Panc1 (cell line): ENCODE data around the gene TSPAN31. TPM values are rescaled to one million over a fixed set of nuclear protein-coding genes. Genes with fewer than 3 reads are reported as not detected.

Source experiments
- ATAC-seq: fragments of 200-7000 bp; cut with Tn5 transposase; 2 replicates; pipeline ENCODE4 v1.9.1; 2020; ENCODE audit warnings: mild to moderate bottlenecking, moderate library complexity
- BruUV-seq: library from RNA; stranded (reverse); fragments of 400-500 nt; replicated peaks from 2 replicates; lab custom pipeline; 2021; lab: Mats Ljungman, UMichigan
- CTCF ChIA-PET: fragments of 300-600 bp; sonication (Branson Sonifier 250); formaldehyde crosslinking; loops from one replicate; lab custom pipeline; 2022; ENCODE audit warnings: antibody characterized with exemption; lab: Charles Lee
- POLR2A ChIA-PET: fragments of 300-600 bp; sonication (Branson Sonifier 250); formaldehyde crosslinking; loops from one replicate; lab custom pipeline; 2022; ENCODE audit warnings: antibody characterized with exemption; lab: Charles Lee
- DNase-seq: peaks from one replicate; pipeline ENCODE4 v3.0.0-alpha.2; 2010; ENCODE audit warnings: low read depth, low spot score
- H3K27ac ChIP-seq: 2 replicates; pipeline ENCODE4 v1.5.1; 2011; ENCODE audit warnings: mild to moderate bottlenecking, low read length, inconsistent platforms
- H3K27me3 ChIP-seq: fragments of 200-500 bp; sonication (Bioruptor generic); 2 replicates; pipeline ENCODE4 v1.6.0; 2014; ENCODE audit warnings: low read length, inconsistent platforms; ENCODE audit not compliant: control insufficient read depth, insufficient read depth
- H3K36me3 ChIP-seq: fragments of 200-500 bp; sonication (Bioruptor generic); 2 replicates; pipeline ENCODE4 v1.5.1; 2014; ENCODE audit warnings: inconsistent platforms, mild to moderate bottlenecking, low read length, moderate library complexity; ENCODE audit not compliant: control insufficient read depth, insufficient read depth
- H3K4me1 ChIP-seq: 2 replicates; pipeline ENCODE4 v1.5.1; 2011; ENCODE audit warnings: inconsistent platforms, mild to moderate bottlenecking, low read length, moderate library complexity; ENCODE audit not compliant: control insufficient read depth, insufficient read depth
- H3K4me3 ChIP-seq, 2 experiments: 2 replicates each; pipeline ENCODE4 v1.5.1; 2011 to 2012; ENCODE audit warnings: low read depth in 2 of 2, low read length in 2 of 2, mild to moderate bottlenecking in 2 of 2, inconsistent platforms in 1 of 2, moderate library complexity in 1 of 2
- H3K9me3 ChIP-seq: fragments of 200-500 bp; sonication (Bioruptor generic); 2 replicates; pipeline ENCODE4 v1.5.1; 2014; ENCODE audit warnings: low read depth, mild to moderate bottlenecking, inconsistent platforms, low read length, moderate library complexity; ENCODE audit not compliant: control insufficient read depth, insufficient read depth
- POLR2AphosphoS5 ChIP-seq: IDR thresholded peaks from 2 replicates; pipeline ENCODE4 v1.6.1; 2012; ENCODE audit warnings: mild to moderate bottlenecking, low read depth, low read length, moderate library complexity
- SIN3A ChIP-seq: IDR thresholded peaks from 2 replicates; pipeline ENCODE4 v1.6.1; 2012; ENCODE audit warnings: low read depth, mild to moderate bottlenecking, low read length, moderate library complexity, borderline replicate concordance; ENCODE audit not compliant: insufficient read depth
- TCF7L2 ChIP-seq: IDR thresholded peaks from 2 replicates; pipeline ENCODE4 v1.6.1; 2011; ENCODE audit warnings: mild to moderate bottlenecking, low read depth, low read length, inconsistent platforms
- in situ Hi-C: cut with HindIII; loops from 2 replicates; pipeline ENCODE4 v1.10.0; 2016; ENCODE audit warnings: low sequenced_read_pairs, low pct_unique_long_range_greater_than_20kb
- intact Hi-C: fragments of 100-400 bp; cut with micrococcal nuclease; formaldehyde crosslinking; loops from one replicate; pipeline ENCODE4 v1.10.0; 2022; ENCODE audit not compliant: unreplicated experiment
- total RNA-seq: library from RNA; stranded (reverse); gene quantifications from one replicate; pipeline ENCODE4 v1.2.1, GENCODE V29; 2021; ENCODE audit not compliant: unreplicated experiment
- TF ChIP-seq, protein P1 (sequence below): fragments of 450-650 bp; IDR thresholded peaks from 2 replicates; pipeline ENCODE4 v1.5.1; 2017; ENCODE audit warnings: mild to moderate bottlenecking
- TF ChIP-seq, protein P2 (sequence below), 2 experiments: IDR thresholded peaks; 2 replicates each; pipeline ENCODE4 v1.6.1; 2011 to 2012; ENCODE audit warnings: low read depth in 2 of 2, control low read depth in 1 of 2, low read length in 1 of 2, mild to moderate bottlenecking in 1 of 2, moderate library complexity in 1 of 2; ENCODE audit not compliant: insufficient read depth in 1 of 2

The TSPAN31 gene
- total RNA-seq, 1 experiment from 2014 or later = 17.5 TPM

DNA sequence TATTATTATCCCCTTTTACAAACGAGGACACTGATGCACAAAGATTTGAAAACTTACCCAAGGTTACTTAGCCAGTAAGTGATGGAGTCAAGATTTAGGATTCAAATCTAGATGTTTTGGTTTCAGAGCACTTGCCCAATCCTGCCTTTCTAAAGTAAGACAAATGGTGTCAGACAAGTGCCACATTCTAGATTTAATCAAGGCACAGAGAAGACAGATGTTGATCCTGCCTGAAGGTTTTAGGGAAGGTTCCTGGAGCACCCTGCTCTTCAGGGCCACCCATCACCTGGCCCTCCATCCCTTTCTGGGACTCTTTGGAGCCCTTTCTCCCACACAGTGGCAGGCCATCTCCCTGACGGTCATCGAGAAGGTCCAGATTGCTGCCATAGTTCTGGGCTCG lies 12.9 kb downstream of the TSPAN31 start:
- ChIA-PET CTCF (no interaction called here), POLR2A (no interaction called here)
- TF ChIP-seq, protein P1, sequence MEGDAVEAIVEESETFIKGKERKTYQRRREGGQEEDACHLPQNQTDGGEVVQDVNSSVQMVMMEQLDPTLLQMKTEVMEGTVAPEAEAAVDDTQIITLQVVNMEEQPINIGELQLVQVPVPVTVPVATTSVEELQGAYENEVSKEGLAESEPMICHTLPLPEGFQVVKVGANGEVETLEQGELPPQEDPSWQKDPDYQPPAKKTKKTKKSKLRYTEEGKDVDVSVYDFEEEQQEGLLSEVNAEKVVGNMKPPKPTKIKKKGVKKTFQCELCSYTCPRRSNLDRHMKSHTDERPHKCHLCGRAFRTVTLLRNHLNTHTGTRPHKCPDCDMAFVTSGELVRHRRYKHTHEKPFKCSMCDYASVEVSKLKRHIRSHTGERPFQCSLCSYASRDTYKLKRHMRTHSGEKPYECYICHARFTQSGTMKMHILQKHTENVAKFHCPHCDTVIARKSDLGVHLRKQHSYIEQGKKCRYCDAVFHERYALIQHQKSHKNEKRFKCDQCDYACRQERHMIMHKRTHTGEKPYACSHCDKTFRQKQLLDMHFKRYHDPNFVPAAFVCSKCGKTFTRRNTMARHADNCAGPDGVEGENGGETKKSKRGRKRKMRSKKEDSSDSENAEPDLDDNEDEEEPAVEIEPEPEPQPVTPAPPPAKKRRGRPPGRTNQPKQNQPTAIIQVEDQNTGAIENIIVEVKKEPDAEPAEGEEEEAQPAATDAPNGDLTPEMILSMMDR = no peak
- no peak for TF ChIP-seq TCF7L2
- TF ChIP-seq, protein P2, sequence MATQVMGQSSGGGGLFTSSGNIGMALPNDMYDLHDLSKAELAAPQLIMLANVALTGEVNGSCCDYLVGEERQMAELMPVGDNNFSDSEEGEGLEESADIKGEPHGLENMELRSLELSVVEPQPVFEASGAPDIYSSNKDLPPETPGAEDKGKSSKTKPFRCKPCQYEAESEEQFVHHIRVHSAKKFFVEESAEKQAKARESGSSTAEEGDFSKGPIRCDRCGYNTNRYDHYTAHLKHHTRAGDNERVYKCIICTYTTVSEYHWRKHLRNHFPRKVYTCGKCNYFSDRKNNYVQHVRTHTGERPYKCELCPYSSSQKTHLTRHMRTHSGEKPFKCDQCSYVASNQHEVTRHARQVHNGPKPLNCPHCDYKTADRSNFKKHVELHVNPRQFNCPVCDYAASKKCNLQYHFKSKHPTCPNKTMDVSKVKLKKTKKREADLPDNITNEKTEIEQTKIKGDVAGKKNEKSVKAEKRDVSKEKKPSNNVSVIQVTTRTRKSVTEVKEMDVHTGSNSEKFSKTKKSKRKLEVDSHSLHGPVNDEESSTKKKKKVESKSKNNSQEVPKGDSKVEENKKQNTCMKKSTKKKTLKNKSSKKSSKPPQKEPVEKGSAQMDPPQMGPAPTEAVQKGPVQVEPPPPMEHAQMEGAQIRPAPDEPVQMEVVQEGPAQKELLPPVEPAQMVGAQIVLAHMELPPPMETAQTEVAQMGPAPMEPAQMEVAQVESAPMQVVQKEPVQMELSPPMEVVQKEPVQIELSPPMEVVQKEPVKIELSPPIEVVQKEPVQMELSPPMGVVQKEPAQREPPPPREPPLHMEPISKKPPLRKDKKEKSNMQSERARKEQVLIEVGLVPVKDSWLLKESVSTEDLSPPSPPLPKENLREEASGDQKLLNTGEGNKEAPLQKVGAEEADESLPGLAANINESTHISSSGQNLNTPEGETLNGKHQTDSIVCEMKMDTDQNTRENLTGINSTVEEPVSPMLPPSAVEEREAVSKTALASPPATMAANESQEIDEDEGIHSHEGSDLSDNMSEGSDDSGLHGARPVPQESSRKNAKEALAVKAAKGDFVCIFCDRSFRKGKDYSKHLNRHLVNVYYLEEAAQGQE (IDR thresholded peaks at IDR 0.05; ENCODE audit: insufficient read depth in 1 of 2, low read depth in 2 of 2, low read length in 1 of 2) = no peak
- TF ChIP-seq POLR2AphosphoS5 = no peak
- TF ChIP-seq SIN3A = no peak
- in situ Hi-C loops (no loop called here), intact Hi-C loops (no loop called here)
- ATAC-seq (no peak), DNase-seq (no peak)
- peaks cover 5% of the 10 kb centered on the region; the same call in 1 of the 2 replicates for H3K4me1 ChIP-seq
- peaks cover 9% of the 10 kb centered on the region for H3K27me3 ChIP-seq
- H3K36me3 ChIP-seq = no peaks in the 10 kb centered on the region; the same call in 1 of the 2 replicates
- H3K27ac ChIP-seq = no peak overlapping the region
- no TSS peak for BruUV-seq
- no peak overlapping the region for H3K4me3 ChIP-seq
- H3K9me3 ChIP-seq = no peaks in the 10 kb centered on the region

DNA sequence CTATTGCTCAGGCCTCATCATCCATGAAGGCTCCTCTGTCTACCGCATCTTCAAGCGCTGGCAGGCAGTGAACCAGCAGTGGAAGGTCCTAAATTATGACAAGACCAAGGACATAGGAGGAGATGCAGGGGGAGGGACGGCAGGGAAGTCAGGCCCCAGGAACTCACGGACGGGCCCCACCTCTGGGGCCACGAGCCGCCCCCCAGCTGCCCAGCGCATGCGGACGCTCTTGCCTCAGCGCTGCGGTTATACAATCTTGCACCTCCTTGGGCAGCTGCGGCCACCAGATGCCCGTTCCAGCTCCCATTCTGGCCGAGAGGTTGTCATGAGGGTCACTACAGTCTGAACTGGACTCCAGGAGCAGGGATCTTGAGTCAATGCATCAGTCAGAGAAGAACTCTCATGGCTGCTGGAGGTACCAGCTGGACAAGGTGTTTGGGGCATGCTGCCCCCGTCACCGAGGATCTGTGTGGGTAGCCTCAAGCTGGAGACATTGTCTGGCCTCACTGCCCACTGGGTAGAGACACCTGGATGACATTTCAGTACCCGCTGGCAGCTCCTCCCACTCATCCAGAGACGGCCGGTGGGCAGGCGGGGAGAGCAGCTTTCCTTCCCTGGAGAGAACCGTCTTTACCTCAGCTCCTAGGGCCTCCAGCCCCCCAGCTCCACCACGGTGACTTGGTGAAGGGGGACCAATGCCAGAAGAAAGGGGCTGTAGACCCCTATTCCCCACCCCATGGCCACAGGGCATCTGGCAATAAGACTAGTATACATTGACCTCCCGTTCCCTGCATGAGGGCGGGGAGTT lies 13.9 kb downstream of the TSPAN31 start:
- CTCF ChIA-PET = interaction anchor here (0.5 kb wide), 1 partner anchor 185 kb away, joined by 3 read pairs; no protein-coding TSS in a partner anchor
- in situ Hi-C loops (no loop called here), intact Hi-C loops (no loop called here)
- peaks cover 9% of the 10 kb centered on the region for H3K27me3 ChIP-seq
- DNase-seq (no peak), ATAC-seq (no peak)
- TF ChIP-seq, protein P2 (IDR thresholded peaks at IDR 0.05; ENCODE audit: insufficient read depth in 1 of 2, low read depth in 2 of 2, low read length in 1 of 2) = no peak
- TF ChIP-seq TCF7L2 (no peak), POLR2AphosphoS5 (no peak), SIN3A (no peak)
- TF ChIP-seq, protein P1 = no peak
- H3K4me1 ChIP-seq = no peaks in the 10 kb centered on the region; the same call in 1 of the 2 replicates
- H3K27ac ChIP-seq = no peak overlapping the region
- H3K4me3 ChIP-seq = no peak overlapping the region
- no peaks in the 10 kb centered on the region; the same call in 1 of the 2 replicates for H3K36me3 ChIP-seq
- POLR2A ChIA-PET = no interaction called here
- no peaks in the 10 kb centered on the region for H3K9me3 ChIP-seq
- BruUV-seq = no TSS peak
